Measurements from ENCODE around the gene JAZF1.

JAZF1 gene

GRCh38 chr7:28136885-28137284, 43.7 kb downstream of the JAZF1 start:
- H3K9me3 ChIP-seq = no peaks in the 10 kb centered on the region
- H3K27ac ChIP-seq = no peak overlapping the region
- no peaks in the 10 kb centered on the region for H3K27me3 ChIP-seq
- H3K4me1 ChIP-seq (ENCODE audit: control insufficient read depth in 1 of 2, insufficient read depth in 1 of 2, low read depth in 1 of 2, low read length in 1 of 2) = no peaks in the 10 kb centered on the region
- no peak for TF ChIP-seq CTCF (IDR thresholded peaks at IDR 0.05)
- H3K4me3 ChIP-seq (ENCODE audit: low read depth in 1 of 2, low read length in 1 of 2) = no peak overlapping the region
- H3K36me3 ChIP-seq = peaks cover 4% of the 10 kb centered on the region

GRCh38 chr7:28136420-28136819, 44.2 kb downstream of the JAZF1 start:
- Histone ChIP-seq H3K9me3 (no peaks in the 10 kb centered on the region), H3K36me3 (peaks cover 4% of the 10 kb centered on the region), H3K4me1 (ENCODE audit: control insufficient read depth in 1 of 2, insufficient read depth in 1 of 2, low read depth in 1 of 2, low read length in 1 of 2) (no peaks in the 10 kb centered on the region), H3K4me3 (ENCODE audit: low read depth in 1 of 2, low read length in 1 of 2) (no peak overlapping the region), H3K27ac (no peak overlapping the region), H3K27me3 (no peaks in the 10 kb centered on the region)
- no peak for TF ChIP-seq CTCF (IDR thresholded peaks at IDR 0.05)

GRCh38 chr7:28135760-28136159, 44.8 kb downstream of the JAZF1 start:
- no peaks in the 10 kb centered on the region for H3K27me3 ChIP-seq
- H3K9me3 ChIP-seq = no peaks in the 10 kb centered on the region
- no peak overlapping the region for H3K4me3 ChIP-seq (ENCODE audit: low read depth in 1 of 2, low read length in 1 of 2)
- H3K36me3 ChIP-seq = peaks cover 4% of the 10 kb centered on the region
- no peak overlapping the region for H3K27ac ChIP-seq
- H3K4me1 ChIP-seq (ENCODE audit: control insufficient read depth in 1 of 2, insufficient read depth in 1 of 2, low read depth in 1 of 2, low read length in 1 of 2) = no peaks in the 10 kb centered on the region
- TF ChIP-seq CTCF (IDR thresholded peaks at IDR 0.05) = no peak

GRCh38 chr7:28135315-28135714, 45.3 kb downstream of the JAZF1 start:
- no peaks in the 10 kb centered on the region for H3K9me3 ChIP-seq
- TF ChIP-seq CTCF (IDR thresholded peaks at IDR 0.05) = no peak
- H3K27ac ChIP-seq = no peak overlapping the region
- H3K4me3 ChIP-seq (ENCODE audit: low read depth in 1 of 2, low read length in 1 of 2) = no peak overlapping the region
- no peaks in the 10 kb centered on the region for H3K4me1 ChIP-seq (ENCODE audit: control insufficient read depth in 1 of 2, insufficient read depth in 1 of 2, low read depth in 1 of 2, low read length in 1 of 2)
- no peaks in the 10 kb centered on the region for H3K27me3 ChIP-seq
- peaks cover 4% of the 10 kb centered on the region for H3K36me3 ChIP-seq

GRCh38 chr7:28133872-28134271, 46.7 kb downstream of the JAZF1 start:
- TF ChIP-seq CTCF (IDR thresholded peaks at IDR 0.05) = no peak
- H3K4me3 ChIP-seq (ENCODE audit: low read depth in 1 of 2, low read length in 1 of 2) = no peak overlapping the region
- no peaks in the 10 kb centered on the region for H3K9me3 ChIP-seq
- no peaks in the 10 kb centered on the region for H3K4me1 ChIP-seq (ENCODE audit: control insufficient read depth in 1 of 2, insufficient read depth in 1 of 2, low read depth in 1 of 2, low read length in 1 of 2)
- no peaks in the 10 kb centered on the region for H3K27me3 ChIP-seq
- peaks cover 4% of the 10 kb centered on the region for H3K36me3 ChIP-seq
- H3K27ac ChIP-seq = no peak overlapping the region
